PC-9 (cell line): Measurements from ENCODE around the gene BCL2. TPM values are rescaled to one million over a fixed set of nuclear protein-coding genes. Genes with fewer than 3 reads are reported as not detected.

ENCODE experiments used
- BruUV-seq: library from RNA; stranded (reverse); fragments of 400-500 nt; replicated peaks from 2 replicates; lab custom pipeline; 2021; lab: Mats Ljungman, UMichigan
- CTCF ChIA-PET: fragments of 300-600 bp; sonication (Branson Sonifier 250); formaldehyde crosslinking; loops from one replicate; lab custom pipeline; 2022; ENCODE audit warnings: antibody characterized with exemption; lab: Charles Lee
- POLR2A ChIA-PET: fragments of 300-600 bp; sonication (Branson Sonifier 250); formaldehyde crosslinking; loops from one replicate; lab custom pipeline; 2022; ENCODE audit warnings: antibody characterized with exemption; ENCODE audit not compliant: unreplicated experiment; lab: Charles Lee
- DNase-seq, 2 experiments: peaks; one replicate each; pipeline versions ENCODE4 v3.0.0 to v3.0.0-alpha.2; 2015 to 2022; ENCODE audit warnings: mixed read lengths in 1 of 2
- H2AFZ ChIP-seq: fragments of 200-600 bp; sonication (generic); 2 replicates; pipeline ENCODE4 v1.8.1; 2017; ENCODE audit warnings: antibody characterized with exemption
- H3F3A ChIP-seq: fragments of 200-600 bp; sonication (generic); 2 replicates; pipeline ENCODE4 v1.8.1; 2017; ENCODE audit warnings: antibody characterized with exemption, mild to moderate bottlenecking, low read depth; ENCODE audit not compliant: insufficient read depth
- H3K27ac ChIP-seq: fragments of 200-600 bp; sonication (generic); 2 replicates; pipeline ENCODE4 v1.6.1; 2016; ENCODE audit warnings: mixed run types
- H3K27me3 ChIP-seq: fragments of 200-600 bp; sonication (generic); 2 replicates; pipeline ENCODE4 v1.6.1; 2016; ENCODE audit warnings: low read depth, mixed run types; ENCODE audit not compliant: insufficient read depth
- H3K36me3 ChIP-seq: fragments of 200-600 bp; sonication (generic); 2 replicates; pipeline ENCODE4 v1.6.1; 2016; ENCODE audit warnings: low read depth, mixed run types
- H3K4me1 ChIP-seq: fragments of 200-600 bp; sonication (generic); replicated peaks from 2 replicates; pipeline ENCODE4 v1.6.1; 2016; ENCODE audit warnings: mixed run types; ENCODE audit not compliant: insufficient read depth
- H3K4me2 ChIP-seq: fragments of 200-600 bp; sonication (generic); 2 replicates; pipeline ENCODE4 v1.6.1; 2017; ENCODE audit warnings: mixed run types
- H3K4me3 ChIP-seq: fragments of 200-600 bp; sonication (generic); 2 replicates; pipeline ENCODE4 v1.6.1; 2016; ENCODE audit warnings: mixed run types
- H3K79me2 ChIP-seq: fragments of 200-600 bp; sonication (generic); 2 replicates; pipeline ENCODE4 v1.6.1; 2017; ENCODE audit warnings: low read depth, mixed run types
- H3K9me2 ChIP-seq: fragments of 200-600 bp; sonication (generic); 2 replicates; pipeline ENCODE4 v1.8.1; 2017; ENCODE audit warnings: mild to moderate bottlenecking; ENCODE audit not compliant: insufficient read depth
- H3K9me3 ChIP-seq: fragments of 200-600 bp; sonication (generic); 2 replicates; pipeline ENCODE4 v1.8.1; 2016; ENCODE audit warnings: low read depth; ENCODE audit not compliant: insufficient read depth
- H4K20me1 ChIP-seq: fragments of 200-600 bp; sonication (generic); 2 replicates; pipeline ENCODE4 v1.8.1; 2017; ENCODE audit not compliant: insufficient read depth
- EZH2 ChIP-seq: fragments of 200-600 bp; sonication (generic); IDR thresholded peaks from 2 replicates; pipeline ENCODE4 v1.8.0; 2017; ENCODE audit warnings: antibody characterized with exemption, low read depth
- intact Hi-C: fragments of 100-400 bp; cut with micrococcal nuclease; formaldehyde crosslinking; loops from one replicate; pipeline ENCODE4 v1.10.0; 2022; ENCODE audit not compliant: unreplicated experiment
- total RNA-seq: library from RNA; stranded (reverse); gene quantifications from 2 replicates; pipeline ENCODE4 v1.2.3, GENCODE V29; 2021
- TF ChIP-seq, protein P1 (sequence below): fragments of 200-600 bp; sonication (generic); conservative IDR thresholded peaks from 2 replicates; pipeline ENCODE4 v1.6.1; 2017; ENCODE audit warnings: mixed run types, antibody characterized with exemption, mild to moderate bottlenecking, moderate library complexity

BCL2 gene
- total RNA-seq, 1 experiment from 2014 or later = 2.0 TPM

DNA sequence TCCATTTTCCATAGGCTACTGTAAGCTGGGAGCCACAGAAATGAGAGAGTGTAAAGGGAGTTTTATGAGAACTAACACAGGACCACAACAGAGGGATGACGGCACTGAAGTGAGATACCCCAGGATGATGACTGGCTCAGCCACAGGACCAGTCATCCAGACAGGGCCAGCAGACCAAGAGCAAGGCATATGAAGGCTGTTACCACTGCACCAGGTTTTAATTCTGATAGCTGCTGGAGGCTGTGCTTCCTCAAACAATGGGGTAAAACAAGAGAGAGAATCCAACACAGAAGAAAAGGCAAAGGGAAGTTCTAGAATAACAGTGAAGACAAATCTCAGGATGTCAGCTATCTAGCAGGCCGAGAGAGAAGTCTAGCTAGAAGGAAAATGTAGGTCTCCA, 94.9 kb downstream of the BCL2 start:
- H3K36me3 ChIP-seq = no peaks in the 10 kb centered on the region
- no peak for DNase-seq
- no peaks in the 10 kb centered on the region for H3K4me1 ChIP-seq
- H3K4me3 ChIP-seq = no peak overlapping the region
- BruUV-seq = no TSS peak
- no peaks in the 10 kb centered on the region for H3K9me3 ChIP-seq
- no peaks in the 10 kb centered on the region for H3K79me2 ChIP-seq
- no peaks in the 10 kb centered on the region for H3K9me2 ChIP-seq
- intact Hi-C loops = no loop called here
- H3K27me3 ChIP-seq = no peaks in the 10 kb centered on the region
- H4K20me1 ChIP-seq = no peaks in the 10 kb centered on the region
- H3F3A ChIP-seq = no peaks in the 10 kb centered on the region
- H3K4me2 ChIP-seq = no peak overlapping the region
- no peak overlapping the region for H2AFZ ChIP-seq
- ChIA-PET POLR2A (no interaction called here), CTCF (no interaction called here)
- no peak for TF ChIP-seq EZH2
- TF ChIP-seq, protein P1, sequence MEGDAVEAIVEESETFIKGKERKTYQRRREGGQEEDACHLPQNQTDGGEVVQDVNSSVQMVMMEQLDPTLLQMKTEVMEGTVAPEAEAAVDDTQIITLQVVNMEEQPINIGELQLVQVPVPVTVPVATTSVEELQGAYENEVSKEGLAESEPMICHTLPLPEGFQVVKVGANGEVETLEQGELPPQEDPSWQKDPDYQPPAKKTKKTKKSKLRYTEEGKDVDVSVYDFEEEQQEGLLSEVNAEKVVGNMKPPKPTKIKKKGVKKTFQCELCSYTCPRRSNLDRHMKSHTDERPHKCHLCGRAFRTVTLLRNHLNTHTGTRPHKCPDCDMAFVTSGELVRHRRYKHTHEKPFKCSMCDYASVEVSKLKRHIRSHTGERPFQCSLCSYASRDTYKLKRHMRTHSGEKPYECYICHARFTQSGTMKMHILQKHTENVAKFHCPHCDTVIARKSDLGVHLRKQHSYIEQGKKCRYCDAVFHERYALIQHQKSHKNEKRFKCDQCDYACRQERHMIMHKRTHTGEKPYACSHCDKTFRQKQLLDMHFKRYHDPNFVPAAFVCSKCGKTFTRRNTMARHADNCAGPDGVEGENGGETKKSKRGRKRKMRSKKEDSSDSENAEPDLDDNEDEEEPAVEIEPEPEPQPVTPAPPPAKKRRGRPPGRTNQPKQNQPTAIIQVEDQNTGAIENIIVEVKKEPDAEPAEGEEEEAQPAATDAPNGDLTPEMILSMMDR = no peak
- no peak overlapping the region for H3K27ac ChIP-seq

DNA sequence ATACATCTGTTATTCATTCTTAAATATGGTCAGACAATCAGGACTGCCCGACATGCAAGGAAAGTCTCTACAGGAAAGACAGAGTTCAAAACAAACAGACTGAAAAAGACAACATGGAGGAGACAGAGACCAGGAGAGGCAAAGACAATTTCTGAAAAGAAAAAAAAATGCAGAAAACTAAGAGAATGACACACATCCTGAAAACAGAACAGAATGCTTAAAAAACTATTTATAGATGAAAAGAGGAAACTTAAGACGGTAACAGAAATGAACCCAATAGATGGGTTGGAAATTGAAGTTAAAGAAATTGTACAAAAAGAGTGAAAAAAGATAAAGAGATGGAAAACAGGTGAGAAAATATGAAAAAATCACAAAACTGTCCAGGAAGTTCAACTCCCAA, 95.7 kb downstream of the BCL2 start:
- Histone ChIP-seq H3K36me3 (no peaks in the 10 kb centered on the region), H3K9me2 (no peaks in the 10 kb centered on the region), H3K79me2 (no peaks in the 10 kb centered on the region), H3F3A (no peaks in the 10 kb centered on the region), H3K4me1 (no peaks in the 10 kb centered on the region), H2AFZ (no peak overlapping the region), H3K9me3 (no peaks in the 10 kb centered on the region), H3K27me3 (no peaks in the 10 kb centered on the region), H3K27ac (no peak overlapping the region), H3K4me2 (no peak overlapping the region), H4K20me1 (no peaks in the 10 kb centered on the region), H3K4me3 (no peak overlapping the region)
- no peak for TF ChIP-seq EZH2
- TF ChIP-seq, protein P1 = no peak
- ChIA-PET CTCF (no interaction called here), POLR2A (no interaction called here)
- intact Hi-C loops = no loop called here
- DNase-seq = no peak
- BruUV-seq = no TSS peak

DNA sequence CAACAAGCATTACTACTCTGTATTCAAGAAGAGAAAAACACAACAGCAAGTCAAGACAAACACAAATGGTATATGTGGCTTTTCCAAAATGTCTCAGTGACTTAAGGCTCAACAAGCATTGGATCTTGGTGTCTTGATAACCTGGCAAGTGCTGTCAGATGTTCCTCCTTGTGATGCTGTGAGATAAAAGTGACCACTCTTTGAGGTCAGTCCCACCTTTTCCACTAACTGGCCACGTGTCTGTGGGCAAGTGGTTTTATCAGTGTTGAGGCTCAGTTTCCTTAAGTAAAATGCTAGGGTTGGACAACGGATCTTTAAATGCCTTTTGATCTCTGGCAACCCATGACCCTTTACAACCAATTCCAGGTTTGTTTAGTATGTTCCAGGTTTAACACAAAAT, 98.7 kb downstream of the BCL2 start:
- Histone ChIP-seq H3F3A (no peaks in the 10 kb centered on the region), H3K36me3 (no peaks in the 10 kb centered on the region), H4K20me1 (no peaks in the 10 kb centered on the region), H3K27me3 (no peaks in the 10 kb centered on the region), H3K79me2 (no peaks in the 10 kb centered on the region), H3K27ac (no peak overlapping the region), H3K9me2 (no peaks in the 10 kb centered on the region), H3K4me2 (no peak overlapping the region), H2AFZ (no peak overlapping the region), H3K4me3 (no peak overlapping the region), H3K4me1 (no peaks in the 10 kb centered on the region), H3K9me3 (no peaks in the 10 kb centered on the region)
- no TSS peak for BruUV-seq
- POLR2A ChIA-PET = no interaction called here
- no peak for DNase-seq
- intact Hi-C loops = no loop called here
- TF ChIP-seq, protein P1 = no peak
- no peak for TF ChIP-seq EZH2
- CTCF ChIA-PET = no interaction called here
